Astrocyte of the cerebellum (primary cell): ENCODE data around the gene CACNG3.

ENCODE experiments used
- DNase-seq: peaks from one replicate; pipeline ENCODE4 v3.0.0-alpha.2; 2011; ENCODE audit warnings: low read depth
- H3K4me3 ChIP-seq: 2 replicates; pipeline ENCODE4 v1.5.1; 2011; ENCODE audit warnings: mild to moderate bottlenecking, low read depth, low read length, moderate library complexity
- CTCF ChIP-seq: IDR thresholded peaks from 2 replicates; pipeline ENCODE4 v1.5.1; 2012; ENCODE audit warnings: low read length, low read depth, moderate library complexity, mild to moderate bottlenecking; ENCODE audit errors: missing control alignments
- in situ Hi-C: cut with HindIII; loops from 2 replicates; pipeline ENCODE4 v1.10.0; 2017; ENCODE audit warnings: low sequenced_read_pairs

Gene CACNG3

GRCh38 chr16:24255456-24256371, at the start of gene CACNG3:
TSS of gene CACNG3 (plus strand) at chr16:24256335. CDS start at chr16:24256755, 420 bp downstream.
- DNase-seq = no peak
- H3K4me3 ChIP-seq = no peak within 1 kb of the TSS
- TF ChIP-seq CTCF = no peak
- in situ Hi-C loops = loop anchor here (5.0 kb wide), 1 partner anchor 58 kb away; no protein-coding TSS in a partner anchor

- DNase-seq = no peak
- in situ Hi-C loops = no loop called here
- no peak for TF ChIP-seq CTCF
- H3K4me3 ChIP-seq = no peak overlapping the region
These were observed 49.2 kb upstream of the CACNG3 start for GRCh38 chr16:24206926-24207325.

- H3K4me3 ChIP-seq = no peak overlapping the region
- in situ Hi-C loops = no loop called here
- no peak for DNase-seq
- TF ChIP-seq CTCF = no peak
These were observed 47.4 kb upstream of the CACNG3 start for GRCh38 chr16:24208710-24209109.

GRCh38 chr16:24214992-24215391, 41.1 kb upstream of the CACNG3 start:
- TF ChIP-seq CTCF = no peak
- in situ Hi-C loops = no loop called here
- no peak for DNase-seq
- no peak overlapping the region for H3K4me3 ChIP-seq

- no peak for TF ChIP-seq CTCF
- no peak for DNase-seq
- no peak overlapping the region for H3K4me3 ChIP-seq
- in situ Hi-C loops = no loop called here
These were observed 39.2 kb upstream of the CACNG3 start for GRCh38 chr16:24216961-24217360.

- TF ChIP-seq CTCF = no peak
- no peak overlapping the region for H3K4me3 ChIP-seq
- in situ Hi-C loops = no loop called here
- DNase-seq = no peak
These were observed 38.7 kb upstream of the CACNG3 start for GRCh38 chr16:24217461-24217860.
